Peyer's patch (tissue), 4 donors: ENCODE results near the gene LRRC41. TPM values are rescaled to one million over a fixed set of nuclear protein-coding genes. Genes with fewer than 3 reads are reported as not detected.

ENCODE experiments used
- DNase-seq, 3 donors: peaks; one replicate each; pipeline ENCODE4 v3.0.0-alpha.2; 2017 to 2019
- H3K27ac ChIP-seq, 4 donors: fragments of 200-600 bp; sonication (generic); one replicate each; pipeline ENCODE4 v1.5.1; 2016 to 2019
- H3K27me3 ChIP-seq, 2 donors: fragments of 200-600 bp; sonication (generic); one replicate each; pipeline ENCODE4 v1.5.1; 2019
- H3K36me3 ChIP-seq, 3 donors: fragments of 200-600 bp; sonication (generic); one replicate each; pipeline ENCODE4 v1.5.1; 2016 to 2019
- H3K4me1 ChIP-seq, 4 donors: fragments of 200-600 bp; sonication (generic); one replicate each; pipeline ENCODE4 v1.5.1; 2016 to 2019
- H3K4me3 ChIP-seq, 4 donors: fragments of 200-600 bp; sonication (generic); 1 replicate in 3 of 4; 2 replicates in 1 of 4; pipeline ENCODE4 v1.5.1; 2016 to 2019; ENCODE audit warnings: mild to moderate bottlenecking in 1 of 4
- H3K9me3 ChIP-seq, 4 donors: fragments of 200-600 bp; sonication (generic); one replicate each; pipeline ENCODE4 v1.5.1; 2016 to 2019; ENCODE audit warnings: mild to moderate bottlenecking in 1 of 4
- POLR2A ChIP-seq, 2 donors: fragments of 450-650 bp; IDR thresholded peaks; one replicate each; pipeline ENCODE4 v1.5.1; 2017; ENCODE audit warnings: antibody characterized with exemption in 2 of 2, mild to moderate bottlenecking in 2 of 2, moderate library complexity in 2 of 2
- total RNA-seq, 4 donors: library from RNA; depleted of rRNA; stranded (reverse); fragments of >200 nt; gene quantifications; one replicate each; pipeline ENCODE4 v1.1.0, GENCODE V29; 2016
- TF ChIP-seq, protein P1 (sequence below), 6 experiments: fragments of 450-650 bp in 4 of 6; fragments of 200-600 bp in 2 of 6; sonication (generic) in 1 of 6; IDR thresholded peaks; one replicate each; pipeline ENCODE4 v1.5.1; 2017 to 2019; ENCODE audit warnings: antibody characterized with exemption in 6 of 6, mild to moderate bottlenecking in 3 of 6, moderate library complexity in 1 of 6

The LRRC41 gene
- total RNA-seq, 4 donors from 2014 or later, result 19.8 to 72.3 (median 65.3) TPM

DNA sequence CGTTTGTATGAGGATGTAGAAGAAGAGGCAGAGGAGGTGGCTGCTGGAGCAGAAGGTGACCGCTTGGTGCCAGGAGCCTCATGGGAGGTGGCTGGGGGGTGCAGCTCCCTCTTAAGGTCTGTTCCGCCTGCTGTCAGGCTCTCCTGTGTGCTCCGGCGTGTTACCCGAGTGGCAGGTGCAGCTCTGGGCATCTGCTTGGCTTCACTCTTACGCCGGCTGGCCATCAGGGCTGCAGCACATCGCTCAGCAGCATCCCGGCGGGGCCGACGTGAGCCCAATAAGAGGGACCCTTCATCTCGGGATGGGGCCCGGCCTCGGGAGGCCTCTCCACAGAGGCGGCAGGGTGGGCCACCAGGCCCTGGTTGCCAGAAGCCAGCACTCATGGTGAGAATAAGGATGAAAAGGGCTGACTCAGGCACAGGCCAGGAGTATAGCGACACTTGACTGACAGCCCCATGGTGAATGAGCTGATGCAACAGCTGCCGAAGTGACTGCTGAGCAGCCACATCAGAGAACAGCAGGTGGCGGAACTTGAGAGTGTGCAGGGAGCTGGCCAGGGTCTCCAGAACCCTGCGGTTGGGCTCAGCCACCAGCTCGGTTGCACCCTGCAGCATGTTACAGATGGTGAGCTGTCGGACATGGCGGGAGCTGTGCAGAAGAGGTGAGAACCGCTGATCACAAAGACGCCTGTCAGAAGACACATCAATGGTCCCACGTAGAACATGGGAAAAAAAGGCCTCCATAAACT, 17.5 kb downstream of the LRRC41 start:
- Histone ChIP-seq H3K36me3 (peaks cover 0 to 53% (median 0%) of the 10 kb centered on the region in 3 donors), H3K9me3 (no peaks in the 10 kb centered on the region), H3K4me1 (no peaks in the 10 kb centered on the region), H3K27me3 (no peaks in the 10 kb centered on the region), H3K27ac (no peak overlapping the region), H3K4me3 (no peak overlapping the region)
- no peak for DNase-seq
- TF ChIP-seq POLR2A (IDR thresholded peaks at IDR 0.05), result no peak
- TF ChIP-seq, protein P1, sequence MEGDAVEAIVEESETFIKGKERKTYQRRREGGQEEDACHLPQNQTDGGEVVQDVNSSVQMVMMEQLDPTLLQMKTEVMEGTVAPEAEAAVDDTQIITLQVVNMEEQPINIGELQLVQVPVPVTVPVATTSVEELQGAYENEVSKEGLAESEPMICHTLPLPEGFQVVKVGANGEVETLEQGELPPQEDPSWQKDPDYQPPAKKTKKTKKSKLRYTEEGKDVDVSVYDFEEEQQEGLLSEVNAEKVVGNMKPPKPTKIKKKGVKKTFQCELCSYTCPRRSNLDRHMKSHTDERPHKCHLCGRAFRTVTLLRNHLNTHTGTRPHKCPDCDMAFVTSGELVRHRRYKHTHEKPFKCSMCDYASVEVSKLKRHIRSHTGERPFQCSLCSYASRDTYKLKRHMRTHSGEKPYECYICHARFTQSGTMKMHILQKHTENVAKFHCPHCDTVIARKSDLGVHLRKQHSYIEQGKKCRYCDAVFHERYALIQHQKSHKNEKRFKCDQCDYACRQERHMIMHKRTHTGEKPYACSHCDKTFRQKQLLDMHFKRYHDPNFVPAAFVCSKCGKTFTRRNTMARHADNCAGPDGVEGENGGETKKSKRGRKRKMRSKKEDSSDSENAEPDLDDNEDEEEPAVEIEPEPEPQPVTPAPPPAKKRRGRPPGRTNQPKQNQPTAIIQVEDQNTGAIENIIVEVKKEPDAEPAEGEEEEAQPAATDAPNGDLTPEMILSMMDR (IDR thresholded peaks at IDR 0.05), result no peak

DNA sequence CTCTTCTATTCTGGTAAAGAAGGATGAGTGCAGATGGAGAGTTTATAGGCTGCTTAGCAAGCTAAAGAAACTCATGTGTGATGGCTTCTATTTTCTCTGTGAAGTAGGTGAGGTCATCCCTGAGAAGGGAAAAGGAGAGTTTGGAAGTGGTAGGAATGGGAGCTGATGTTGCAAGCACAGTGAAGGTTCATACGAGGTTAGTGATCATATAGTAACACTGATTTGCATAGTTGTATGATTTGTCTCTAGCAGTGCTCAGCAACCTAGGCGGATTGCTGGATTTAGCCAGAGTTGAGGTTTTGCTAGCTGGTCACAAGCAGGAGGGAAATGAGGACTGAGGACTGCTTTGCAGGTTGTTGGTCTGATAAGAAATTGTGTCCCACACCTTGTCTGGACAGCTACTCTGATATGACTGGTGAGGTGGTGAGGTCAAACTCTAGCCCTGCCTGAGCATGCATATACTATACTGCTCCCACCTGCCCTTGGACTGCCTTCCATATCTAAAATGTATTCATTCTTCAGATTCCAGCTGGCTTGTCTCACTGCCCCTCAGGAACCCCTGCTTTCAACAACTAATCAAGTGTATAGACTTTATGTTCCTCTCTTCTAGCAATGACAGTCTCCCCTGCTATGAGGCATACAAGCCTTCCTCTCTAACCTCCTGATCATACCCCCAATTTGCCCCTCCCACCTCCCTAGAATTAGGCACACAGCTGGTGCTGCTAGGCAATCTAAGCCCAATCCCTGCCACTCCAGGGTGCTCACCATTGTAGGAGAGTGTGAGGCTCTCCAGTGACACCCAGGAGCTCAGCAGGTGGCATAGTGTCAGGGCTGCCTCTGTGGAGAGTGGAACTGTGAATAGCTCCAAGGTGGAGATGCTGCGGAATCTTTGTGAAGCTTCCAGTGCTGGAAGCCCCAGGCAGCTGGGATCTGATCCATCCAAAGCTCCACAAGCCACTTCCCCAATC, 18.5 kb downstream of the LRRC41 start:
- Histone ChIP-seq H3K4me3 (no peak overlapping the region), H3K9me3 (no peaks in the 10 kb centered on the region), H3K36me3 (peaks cover 0 to 60% (median 0%) of the 10 kb centered on the region in 3 donors), H3K4me1 (no peaks in the 10 kb centered on the region), H3K27me3 (no peaks in the 10 kb centered on the region), H3K27ac (no peak overlapping the region)
- DNase-seq, result no peak
- TF ChIP-seq, protein P1 (IDR thresholded peaks at IDR 0.05), result no peak
- no peak for TF ChIP-seq POLR2A (IDR thresholded peaks at IDR 0.05)

DNA sequence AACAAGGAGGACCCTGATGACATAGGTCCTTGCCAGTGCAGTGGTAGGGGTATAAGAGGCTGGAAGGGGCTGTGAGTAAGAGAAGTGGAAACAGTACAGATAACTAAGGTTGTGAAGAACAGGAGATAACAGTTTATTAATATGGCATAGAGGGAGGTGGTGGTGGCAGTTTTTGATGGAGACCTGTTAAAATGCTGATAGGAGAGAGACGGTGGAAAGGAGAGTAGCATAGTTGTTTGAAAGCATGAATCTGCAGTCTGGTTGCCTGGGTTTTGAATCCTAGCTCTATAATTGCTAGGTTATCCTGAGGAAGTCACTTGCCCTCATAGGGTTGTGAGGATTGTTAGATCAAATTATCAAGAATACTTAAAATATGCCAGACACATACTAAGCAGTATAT, 19.4 kb downstream of the LRRC41 start:
- peaks cover 0 to 62% (median 0%) of the 10 kb centered on the region in 3 donors for H3K36me3 ChIP-seq
- no peak overlapping the region for H3K4me3 ChIP-seq
- TF ChIP-seq, protein P1 (IDR thresholded peaks at IDR 0.05), result no peak
- no peak for TF ChIP-seq POLR2A (IDR thresholded peaks at IDR 0.05)
- H3K27ac ChIP-seq, result no peak overlapping the region
- H3K9me3 ChIP-seq, result no peaks in the 10 kb centered on the region
- H3K4me1 ChIP-seq, result no peaks in the 10 kb centered on the region
- H3K27me3 ChIP-seq, result no peaks in the 10 kb centered on the region
- no peak for DNase-seq

DNA sequence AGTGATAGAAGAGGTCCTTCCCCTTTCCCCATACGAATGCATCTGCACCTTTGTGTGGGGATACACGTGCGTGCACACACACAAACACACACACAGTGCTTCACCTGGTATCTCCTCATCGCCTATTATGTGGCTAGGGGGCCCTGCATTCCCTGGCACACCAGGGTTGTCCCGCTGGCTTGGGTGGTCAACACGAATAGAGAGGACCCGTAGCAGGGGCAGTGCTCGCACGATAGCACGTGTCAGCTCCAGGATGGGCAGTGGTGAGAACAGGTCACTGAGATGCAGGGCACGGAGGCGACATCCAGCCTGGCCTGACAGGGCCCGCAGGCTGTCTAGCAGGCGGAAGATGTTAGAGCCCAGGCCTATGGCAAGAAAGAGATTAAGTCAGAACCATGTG, 22.4 kb downstream of the LRRC41 start:
- DNase-seq, result no peak
- peaks cover 0 to 65% (median 0%) of the 10 kb centered on the region in 3 donors for H3K36me3 ChIP-seq
- no peaks in the 10 kb centered on the region for H3K9me3 ChIP-seq
- no peak overlapping the region for H3K4me3 ChIP-seq
- no peak overlapping the region for H3K27ac ChIP-seq
- no peaks in the 10 kb centered on the region for H3K27me3 ChIP-seq
- no peak for TF ChIP-seq POLR2A (IDR thresholded peaks at IDR 0.05)
- TF ChIP-seq, protein P1 (IDR thresholded peaks at IDR 0.05), result no peak
- no peaks in the 10 kb centered on the region for H3K4me1 ChIP-seq

DNA sequence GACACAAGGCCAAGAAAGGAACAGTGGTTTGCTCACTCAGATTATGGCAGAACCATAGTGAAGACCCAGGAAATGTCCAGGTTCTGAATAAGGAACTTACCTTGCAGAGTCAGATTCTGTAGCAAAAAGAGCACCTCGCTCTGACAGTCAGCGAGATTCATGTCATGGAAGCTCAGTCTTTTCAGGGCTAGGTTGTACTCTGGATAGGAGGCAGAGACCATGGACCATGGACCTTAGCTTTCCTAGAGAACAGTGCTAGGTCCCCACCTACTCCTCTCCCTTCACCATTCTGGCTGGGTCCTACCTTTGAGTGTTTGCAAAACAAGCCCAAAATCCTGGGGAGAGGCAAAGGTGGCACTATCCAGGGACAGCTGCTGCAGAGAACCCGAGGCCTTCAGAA, 23.3 kb downstream of the LRRC41 start:
- no peak for TF ChIP-seq POLR2A (IDR thresholded peaks at IDR 0.05)
- TF ChIP-seq, protein P1 (IDR thresholded peaks at IDR 0.05), result no peak
- Histone ChIP-seq H3K27me3 (no peaks in the 10 kb centered on the region), H3K27ac (no peak overlapping the region), H3K4me1 (no peaks in the 10 kb centered on the region), H3K9me3 (no peaks in the 10 kb centered on the region), H3K4me3 (no peak overlapping the region), H3K36me3 (peaks cover 0 to 55% (median 0%) of the 10 kb centered on the region in 3 donors)
- DNase-seq, result no peak
